Measurements from ENCODE around the gene TGFBRAP1. TPM values are rescaled to one million over a fixed set of nuclear protein-coding genes. Genes with fewer than 3 reads are reported as not detected.
A peak's percentile ranks its signal among the peaks of the same experiment; 100 is the strongest.

The TGFBRAP1 gene
- total RNA-seq, 1 donor from 2014 or later = 20.0 TPM

GRCh38 chr2:105308382-105309146, 21.0 kb downstream of the TGFBRAP1 start:
- no peak for TF ChIP-seq CTCF (IDR thresholded peaks at IDR 0.05; ENCODE audit: unreplicated experiment)
- Mint-ChIP-seq H3K4me3 (ENCODE audit: low read depth) (no peak overlapping the region), H3K27ac (peak overlapping the region; percentile 42)

GRCh38 chr2:105307962-105308361, 21.6 kb downstream of the TGFBRAP1 start:
- H3K27me3 Mint-ChIP-seq = no peaks in the 10 kb centered on the region
- H3K27ac Mint-ChIP-seq = peak overlapping the region; percentile 42
- no peak overlapping the region for H3K4me3 Mint-ChIP-seq (ENCODE audit: low read depth)
- peaks cover 2% of the 10 kb centered on the region for H3K4me1 Mint-ChIP-seq (ENCODE audit: low read depth)
- DNase-seq (ENCODE audit: low spot score, unreplicated experiment) = no peak
- H3K36me3 Mint-ChIP-seq (ENCODE audit: insufficient read depth) = peaks cover 10% of the 10 kb centered on the region
- H3K9me3 Mint-ChIP-seq (ENCODE audit: low read depth) = no peaks in the 10 kb centered on the region
- no peak for TF ChIP-seq CTCF (IDR thresholded peaks at IDR 0.05; ENCODE audit: unreplicated experiment)

More at GRCh38 chr2:105308382-105309146, 21.0 kb downstream of the TGFBRAP1 start:
- no peaks in the 10 kb centered on the region for H3K27me3 Mint-ChIP-seq
- peaks cover 2% of the 10 kb centered on the region for H3K4me1 Mint-ChIP-seq (ENCODE audit: low read depth)
- H3K36me3 Mint-ChIP-seq (ENCODE audit: insufficient read depth) = peaks cover 10% of the 10 kb centered on the region
- no peaks in the 10 kb centered on the region for H3K9me3 Mint-ChIP-seq (ENCODE audit: low read depth)
- no peak for DNase-seq (ENCODE audit: low spot score, unreplicated experiment)

GRCh38 chr2:105307550-105307949, 22.0 kb downstream of the TGFBRAP1 start:
- no peak for DNase-seq (ENCODE audit: low spot score, unreplicated experiment)
- no peak for TF ChIP-seq CTCF (IDR thresholded peaks at IDR 0.05; ENCODE audit: unreplicated experiment)
- H3K9me3 Mint-ChIP-seq (ENCODE audit: low read depth) = no peaks in the 10 kb centered on the region
- H3K4me3 Mint-ChIP-seq (ENCODE audit: low read depth) = no peak overlapping the region
- no peak overlapping the region for H3K27ac Mint-ChIP-seq
- H3K36me3 Mint-ChIP-seq (ENCODE audit: insufficient read depth) = peaks cover 10% of the 10 kb centered on the region
- H3K27me3 Mint-ChIP-seq = no peaks in the 10 kb centered on the region
- peaks cover 2% of the 10 kb centered on the region for H3K4me1 Mint-ChIP-seq (ENCODE audit: low read depth)

- no peaks in the 10 kb centered on the region for H3K9me3 Mint-ChIP-seq (ENCODE audit: low read depth)
- H3K4me1 Mint-ChIP-seq (ENCODE audit: low read depth) = peaks cover 2% of the 10 kb centered on the region
- TF ChIP-seq CTCF (IDR thresholded peaks at IDR 0.05; ENCODE audit: unreplicated experiment) = no peak
- H3K27me3 Mint-ChIP-seq = no peaks in the 10 kb centered on the region
- no peak overlapping the region for H3K4me3 Mint-ChIP-seq (ENCODE audit: low read depth)
- no peak for DNase-seq (ENCODE audit: low spot score, unreplicated experiment)
- H3K27ac Mint-ChIP-seq = no peak overlapping the region
- peaks cover 10% of the 10 kb centered on the region for H3K36me3 Mint-ChIP-seq (ENCODE audit: insufficient read depth)
Observed at GRCh38 chr2:105307146-105307545, 22.4 kb downstream of the TGFBRAP1 start.

GRCh38 chr2:105301646-105302045, 27.9 kb downstream of the TGFBRAP1 start:
- no peak for DNase-seq (ENCODE audit: low spot score, unreplicated experiment)
- H3K9me3 Mint-ChIP-seq (ENCODE audit: low read depth) = no peaks in the 10 kb centered on the region

More at GRCh38 chr2:105301646-105302045, 27.9 kb downstream of the TGFBRAP1 start:
- peaks cover 8% of the 10 kb centered on the region for H3K36me3 Mint-ChIP-seq (ENCODE audit: insufficient read depth)
- no peak overlapping the region for H3K4me3 Mint-ChIP-seq (ENCODE audit: low read depth)
- H3K27me3 Mint-ChIP-seq = no peaks in the 10 kb centered on the region
- no peak for TF ChIP-seq CTCF (IDR thresholded peaks at IDR 0.05; ENCODE audit: unreplicated experiment)
- H3K27ac Mint-ChIP-seq = no peak overlapping the region
- peaks cover 7% of the 10 kb centered on the region for H3K4me1 Mint-ChIP-seq (ENCODE audit: low read depth)
